NT2/D1 (cell line): ENCODE measurements around the gene PIK3R1.

Experiments used
- YY1 ChIP-seq: IDR thresholded peaks from 2 replicates; pipeline ENCODE4 v1.6.1; 2011; ENCODE audit not compliant: insufficient read length, insufficient read depth
- ZNF274 ChIP-seq: IDR thresholded peaks from 2 replicates; pipeline ENCODE4 v1.6.1; 2011; ENCODE audit warnings: mild to moderate bottlenecking, low read depth, low read length

GRCh38 chr5:68271124-68271523 is 55.6 kb downstream of the PIK3R1 start:
- TF ChIP-seq ZNF274 (no peak), YY1 (no peak)
